ENCODE results near the gene DBH. TPM values are rescaled to one million over a fixed set of nuclear protein-coding genes. Genes with fewer than 3 reads are reported as not detected.
A peak's percentile ranks its signal among the peaks of the same experiment; 100 is the strongest.
"Not testable (repeated sequence)": the region's sequence is repeated elsewhere in the genome, so short reads cannot be mapped to it uniquely, and the experiment has no call there.

Gene DBH
- total RNA-seq, 1 donor from 2014 or later, result not detected

GRCh38 chr9:133615606-133616188 lies 20.5 kb upstream of the DBH start:
- DNase-seq (ENCODE audit: missing footprints) (peak; percentile 51), ATAC-seq (no peak)
- intact Hi-C loops (cut with DNase I), result no loop called here

GRCh38 chr9:133616643-133617405 lies 19.3 kb upstream of the DBH start:
- DNase-seq (ENCODE audit: missing footprints) (peak; percentile 25), ATAC-seq (no peak)
- intact Hi-C loops (cut with DNase I), result no loop called here

- no peak for ATAC-seq
- no peak for DNase-seq (ENCODE audit: missing footprints)
- intact Hi-C loops (cut with DNase I), result no loop called here
Measured at GRCh38 chr9:133618726-133619125, 17.4 kb upstream of the DBH start.

- ATAC-seq (no peak), DNase-seq (ENCODE audit: missing footprints) (peak; percentile 11)
- intact Hi-C loops (cut with DNase I), result no loop called here
Measured at GRCh38 chr9:133619791-133620190, 16.4 kb upstream of the DBH start.

- ATAC-seq (no peak), DNase-seq (ENCODE audit: missing footprints) (peak; percentile 6)
- intact Hi-C loops (cut with DNase I), result no loop called here
Measured at GRCh38 chr9:133621725-133622267, 14.4 kb upstream of the DBH start.

- intact Hi-C loops (cut with DNase I), result no loop called here
- ATAC-seq (no peak), DNase-seq (ENCODE audit: missing footprints) (peak; percentile 26)
Measured at GRCh38 chr9:133622555-133622954, 13.6 kb upstream of the DBH start.

GRCh38 chr9:133626008-133626407 lies 10.2 kb upstream of the DBH start:
- ATAC-seq; DNase-seq (ENCODE audit: missing footprints); intact Hi-C loops (cut with DNase I): not testable (repeated sequence)

- intact Hi-C loops (cut with DNase I), result no loop called here
- no peak for ATAC-seq
Measured at GRCh38 chr9:133627341-133627740, 8.8 kb upstream of the DBH start.

GRCh38 chr9:133628766-133629165 lies 7.4 kb upstream of the DBH start:
- intact Hi-C loops (cut with DNase I), result no loop called here
- peak; percentile 15 for DNase-seq (ENCODE audit: missing footprints)
- no peak for ATAC-seq

More at GRCh38 chr9:133627341-133627740, 8.8 kb upstream of the DBH start:
- DNase-seq (ENCODE audit: missing footprints), result no peak

GRCh38 chr9:133629221-133630110 lies 6.7 kb upstream of the DBH start:
- intact Hi-C loops (cut with DNase I), result no loop called here
- DNase-seq (ENCODE audit: missing footprints) (peak; percentile 54), ATAC-seq (no peak)

- DNase-seq (ENCODE audit: missing footprints) (peak; percentile 54), ATAC-seq (no peak)
- intact Hi-C loops (cut with DNase I), result no loop called here
Measured at GRCh38 chr9:133631111-133631510, 5.1 kb upstream of the DBH start.

GRCh38 chr9:133632806-133633680 lies 3.1 kb upstream of the DBH start:
- ATAC-seq (no peak), DNase-seq (ENCODE audit: missing footprints) (peak; percentile 31)
- intact Hi-C loops (cut with DNase I), result no loop called here

GRCh38 chr9:133633681-133634080 lies 2.5 kb upstream of the DBH start:
- intact Hi-C loops (cut with DNase I), result no loop called here
- DNase-seq (ENCODE audit: missing footprints), result peak; percentile 37
- no peak for ATAC-seq

- intact Hi-C loops (cut with DNase I), result no loop called here
- DNase-seq (ENCODE audit: missing footprints), result peak; percentile 53
- no peak for ATAC-seq
Measured at GRCh38 chr9:133634081-133634691, 2.0 kb upstream of the DBH start.

- peak; percentile 35 for DNase-seq (ENCODE audit: missing footprints)
- intact Hi-C loops (cut with DNase I), result no loop called here
- ATAC-seq, result no peak
Measured at GRCh38 chr9:133635098-133635497, 1.1 kb upstream of the DBH start.

GRCh38 chr9:133636902-133637301 lies 739 bp downstream of the DBH start:
- DNase-seq (ENCODE audit: missing footprints) (peak; percentile 64), ATAC-seq (no peak)
- intact Hi-C loops (cut with DNase I), result no loop called here

GRCh38 chr9:133637451-133638055 lies 1.4 kb downstream of the DBH start:
- ATAC-seq (no peak), DNase-seq (ENCODE audit: missing footprints) (peak; percentile 25)
- intact Hi-C loops (cut with DNase I), result no loop called here

GRCh38 chr9:133638076-133638475 lies 1.9 kb downstream of the DBH start:
- DNase-seq (ENCODE audit: missing footprints) (no peak), ATAC-seq (no peak)

More at GRCh38 chr9:133638076-133638475, 1.9 kb downstream of the DBH start:
- intact Hi-C loops (cut with DNase I), result no loop called here
